Nephron progenitor cell (in vitro differentiated cells): ENCODE measurements around the gene AMFR.

Source experiments
- DNase-seq: peaks from one replicate; pipeline ENCODE4 v3.0.0; 2021
- H3K27ac Mint-ChIP-seq: 2 replicates; pipeline ENCODE4 v1.8.0; 2021; ENCODE audit warnings: mild to moderate bottlenecking, moderate library complexity, mixed read lengths
- H3K27me3 Mint-ChIP-seq: 2 replicates; pipeline ENCODE4 v1.8.0; 2021; ENCODE audit warnings: mild to moderate bottlenecking, low read depth, mixed read lengths; ENCODE audit not compliant: poor library complexity
- H3K36me3 Mint-ChIP-seq: 2 replicates; pipeline ENCODE4 v1.8.0; 2021; ENCODE audit warnings: low read depth, mixed read lengths
- H3K4me1 Mint-ChIP-seq: 2 replicates; pipeline ENCODE4 v1.8.0; 2021; ENCODE audit warnings: mixed read lengths
- H3K4me3 Mint-ChIP-seq: 2 replicates; pipeline ENCODE4 v1.8.0; 2021; ENCODE audit warnings: mild to moderate bottlenecking, moderate library complexity, mixed read lengths
- H3K9me3 Mint-ChIP-seq: 2 replicates; pipeline ENCODE4 v1.8.0; 2021; ENCODE audit warnings: mild to moderate bottlenecking, moderate library complexity, mixed read lengths
- TF ChIP-seq, protein P1 (sequence below): fragments of 200-600 bp; sonication (generic); IDR thresholded peaks from 2 replicates; pipeline ENCODE4 v1.5.0; 2021; ENCODE audit warnings: antibody characterized with exemption

Gene AMFR

GRCh38 chr16:56463153-56463552, 37.8 kb upstream of the AMFR start:
- H3K27ac Mint-ChIP-seq: no peak overlapping the region
- H3K4me1 Mint-ChIP-seq: no peaks in the 10 kb centered on the region
- TF ChIP-seq, protein P1, sequence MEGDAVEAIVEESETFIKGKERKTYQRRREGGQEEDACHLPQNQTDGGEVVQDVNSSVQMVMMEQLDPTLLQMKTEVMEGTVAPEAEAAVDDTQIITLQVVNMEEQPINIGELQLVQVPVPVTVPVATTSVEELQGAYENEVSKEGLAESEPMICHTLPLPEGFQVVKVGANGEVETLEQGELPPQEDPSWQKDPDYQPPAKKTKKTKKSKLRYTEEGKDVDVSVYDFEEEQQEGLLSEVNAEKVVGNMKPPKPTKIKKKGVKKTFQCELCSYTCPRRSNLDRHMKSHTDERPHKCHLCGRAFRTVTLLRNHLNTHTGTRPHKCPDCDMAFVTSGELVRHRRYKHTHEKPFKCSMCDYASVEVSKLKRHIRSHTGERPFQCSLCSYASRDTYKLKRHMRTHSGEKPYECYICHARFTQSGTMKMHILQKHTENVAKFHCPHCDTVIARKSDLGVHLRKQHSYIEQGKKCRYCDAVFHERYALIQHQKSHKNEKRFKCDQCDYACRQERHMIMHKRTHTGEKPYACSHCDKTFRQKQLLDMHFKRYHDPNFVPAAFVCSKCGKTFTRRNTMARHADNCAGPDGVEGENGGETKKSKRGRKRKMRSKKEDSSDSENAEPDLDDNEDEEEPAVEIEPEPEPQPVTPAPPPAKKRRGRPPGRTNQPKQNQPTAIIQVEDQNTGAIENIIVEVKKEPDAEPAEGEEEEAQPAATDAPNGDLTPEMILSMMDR: no peak
- no peak overlapping the region for H3K4me3 Mint-ChIP-seq
- H3K36me3 Mint-ChIP-seq: peaks cover 69% of the 10 kb centered on the region
- peaks cover 2% of the 10 kb centered on the region for H3K27me3 Mint-ChIP-seq
- no peaks in the 10 kb centered on the region for H3K9me3 Mint-ChIP-seq
- no peak for DNase-seq

DNA sequence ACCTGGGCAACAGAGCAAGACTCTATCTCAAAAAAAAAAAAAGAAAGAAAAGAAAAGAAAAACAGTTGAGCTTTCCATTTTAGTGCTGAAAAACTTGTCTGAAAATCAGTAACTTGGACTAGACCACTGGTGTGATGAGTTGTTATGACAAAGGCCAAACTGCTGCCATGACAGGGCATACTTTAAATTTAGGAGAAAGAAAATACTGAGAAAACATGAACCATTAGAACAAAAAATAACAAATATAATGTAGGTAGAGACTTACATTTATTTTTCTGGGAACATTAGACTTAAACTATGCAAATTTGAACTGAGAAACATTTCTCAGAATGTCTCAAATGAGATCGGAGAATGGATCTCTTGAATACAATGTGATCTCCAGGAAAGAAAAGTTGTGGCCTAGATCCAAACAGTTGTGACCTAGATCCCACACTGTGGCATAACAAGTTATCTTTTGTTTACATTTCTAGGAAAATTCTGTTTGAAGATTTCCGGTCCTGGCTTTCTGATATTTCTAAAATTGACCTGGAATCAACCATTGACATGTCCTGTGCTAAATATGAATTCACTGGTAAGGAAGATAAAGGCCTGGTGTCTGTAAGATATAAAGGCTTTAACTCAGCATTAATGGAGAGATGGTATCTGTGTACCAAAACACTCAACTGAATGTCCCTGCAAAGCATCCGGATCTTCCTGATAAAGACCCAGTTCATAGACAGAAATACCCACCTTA, 36.9 kb upstream of the AMFR start:
- Mint-ChIP-seq H3K4me3 (no peak overlapping the region), H3K36me3 (peaks cover 68% of the 10 kb centered on the region), H3K4me1 (no peaks in the 10 kb centered on the region), H3K9me3 (no peaks in the 10 kb centered on the region), H3K27ac (no peak overlapping the region), H3K27me3 (peaks cover 2% of the 10 kb centered on the region)
- TF ChIP-seq, protein P1: no peak
- DNase-seq: no peak

- Mint-ChIP-seq H3K4me3 (no peak overlapping the region), H3K36me3 (peaks cover 73% of the 10 kb centered on the region), H3K9me3 (no peaks in the 10 kb centered on the region), H3K27me3 (peaks cover 2% of the 10 kb centered on the region), H3K27ac (no peak overlapping the region), H3K4me1 (no peaks in the 10 kb centered on the region)
- no peak for DNase-seq
- TF ChIP-seq, protein P1: no peak
These were observed 34.8 kb upstream of the AMFR start for GRCh38 chr16:56460101-56460500.

GRCh38 chr16:56457927-56458470, 32.7 kb upstream of the AMFR start:
- Mint-ChIP-seq H3K4me3 (no peak overlapping the region), H3K27me3 (peaks cover 2% of the 10 kb centered on the region), H3K9me3 (no peaks in the 10 kb centered on the region), H3K36me3 (peaks cover 69% of the 10 kb centered on the region), H3K4me1 (no peaks in the 10 kb centered on the region), H3K27ac (no peak overlapping the region)
- TF ChIP-seq, protein P1: no peak
- no peak for DNase-seq

DNA sequence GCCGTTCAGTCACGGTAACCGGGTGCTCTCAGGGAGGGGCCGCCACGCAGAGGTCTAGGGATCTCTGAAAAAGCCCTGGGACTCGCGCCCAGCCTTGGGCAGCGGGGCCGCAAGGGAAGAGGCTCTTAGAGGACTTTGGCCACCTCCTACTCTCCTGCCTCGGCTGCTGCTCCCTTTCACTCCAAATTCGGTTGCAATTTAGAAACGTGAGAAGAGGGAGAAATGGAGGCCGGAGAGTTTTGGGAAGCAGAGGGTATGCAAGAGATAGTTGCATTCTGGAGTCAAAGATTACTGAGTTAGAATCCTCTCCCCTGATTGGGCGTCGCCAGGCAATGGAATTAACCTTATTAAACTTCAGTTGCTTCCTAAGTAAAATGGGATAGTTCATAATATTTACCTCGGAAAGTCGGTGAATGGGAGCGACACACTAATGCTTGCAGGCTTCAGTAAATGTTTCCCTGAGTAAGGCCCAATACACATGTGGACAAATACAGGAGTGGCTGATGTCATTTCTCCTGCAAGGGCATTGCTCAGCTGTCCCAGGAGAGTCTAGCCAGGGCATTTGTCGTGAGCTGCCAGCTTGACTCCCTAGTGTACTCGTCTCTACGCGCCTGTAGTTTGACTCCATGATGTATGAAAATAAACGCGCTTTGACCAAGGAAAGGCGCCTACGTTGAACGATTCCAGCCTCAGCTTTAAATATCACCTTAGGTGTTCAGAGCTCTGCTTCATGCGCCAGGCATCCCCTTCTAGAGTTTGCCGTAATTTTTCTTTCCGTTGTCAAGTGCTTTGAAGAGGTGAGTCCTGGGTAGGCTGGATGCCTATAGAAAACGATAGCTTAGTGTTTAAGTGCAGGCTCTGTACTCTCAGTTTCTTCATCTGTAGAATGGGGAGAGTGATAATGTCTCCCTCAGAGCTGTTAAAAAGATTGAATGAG, 26.7 kb upstream of the AMFR start:
- peak; percentile 15 for DNase-seq

More for the DNA sequence above, 26.7 kb upstream of the AMFR start:
- Mint-ChIP-seq H3K9me3 (no peaks in the 10 kb centered on the region), H3K36me3 (peaks cover 29% of the 10 kb centered on the region), H3K4me1 (peaks cover 41% of the 10 kb centered on the region), H3K4me3 (peak overlapping the region; percentile 97), H3K27ac (peak overlapping the region; percentile 98), H3K27me3 (no peaks in the 10 kb centered on the region)
- TF ChIP-seq, protein P1: no peak
